ENCODE results near the gene ATP1A1.

The ATP1A1 gene

DNA sequence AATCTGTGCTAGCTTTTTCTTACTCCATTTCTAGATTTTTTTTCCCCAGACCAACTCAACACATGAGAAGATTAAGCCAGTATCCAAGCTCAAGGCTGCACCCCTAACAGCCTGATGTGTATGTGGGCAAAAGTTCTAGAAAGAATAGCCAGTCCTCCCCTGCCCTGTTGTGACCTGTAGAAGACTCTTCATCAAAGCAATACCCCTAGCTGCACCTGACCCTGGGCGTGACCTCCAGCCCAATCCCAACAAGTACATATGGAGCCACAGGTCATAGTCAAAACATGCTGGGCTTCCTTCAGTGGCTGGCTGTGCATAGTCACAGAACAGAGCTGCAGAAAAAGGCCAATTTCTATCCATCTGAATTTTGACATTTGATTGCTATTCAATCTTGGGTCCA, 72.5 kb downstream of the ATP1A1 start:
- no peak for FAIRE-seq

DNA sequence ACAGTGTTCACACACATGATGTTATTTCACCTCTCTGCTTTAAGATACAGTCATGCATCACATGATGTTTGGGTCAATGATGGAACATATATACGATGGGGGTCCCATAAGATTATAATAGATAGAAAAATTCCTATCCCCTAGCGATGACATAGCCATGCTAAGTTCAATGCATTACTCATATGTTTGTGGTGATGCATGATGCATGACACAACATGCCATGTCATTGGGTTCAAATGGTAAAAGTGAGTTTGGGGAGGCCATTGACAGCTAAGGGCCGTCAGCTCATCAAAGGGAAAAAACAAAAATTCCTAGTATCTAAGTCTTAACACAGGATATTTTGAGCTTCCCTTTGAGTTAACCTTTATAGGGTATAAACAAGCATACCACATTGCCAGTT, 73.6 kb downstream of the ATP1A1 start:
- FAIRE-seq = no peak

DNA sequence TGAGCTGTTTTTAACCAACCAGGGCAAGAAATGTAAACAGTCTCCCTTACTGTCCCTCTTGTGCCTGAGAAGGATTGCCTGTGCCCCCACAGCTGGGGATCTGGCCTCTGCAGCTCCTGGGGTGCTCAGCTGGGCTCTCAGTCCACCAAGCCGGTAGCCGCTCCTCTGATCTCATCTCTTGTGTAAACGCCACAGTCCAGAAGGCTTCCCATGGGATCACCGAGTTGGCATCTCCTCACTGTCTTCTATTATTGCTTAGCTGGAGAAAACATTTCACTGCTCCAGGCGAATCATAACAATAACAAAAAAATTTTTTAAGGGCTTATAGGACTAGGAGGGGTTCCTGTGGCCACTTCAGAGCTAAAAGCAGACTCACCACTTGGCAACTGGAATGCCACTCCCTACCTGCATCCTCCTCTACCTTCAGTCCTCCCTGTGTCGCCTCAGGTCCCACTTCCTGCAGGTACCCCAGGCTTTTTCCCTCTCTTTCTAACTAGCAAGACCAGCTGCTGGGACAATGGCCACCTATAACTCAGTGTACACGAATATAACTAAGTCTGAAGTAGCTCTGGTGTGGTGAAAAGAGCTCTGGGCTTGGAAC, 75.8 kb downstream of the ATP1A1 start:
- no peak for FAIRE-seq

DNA sequence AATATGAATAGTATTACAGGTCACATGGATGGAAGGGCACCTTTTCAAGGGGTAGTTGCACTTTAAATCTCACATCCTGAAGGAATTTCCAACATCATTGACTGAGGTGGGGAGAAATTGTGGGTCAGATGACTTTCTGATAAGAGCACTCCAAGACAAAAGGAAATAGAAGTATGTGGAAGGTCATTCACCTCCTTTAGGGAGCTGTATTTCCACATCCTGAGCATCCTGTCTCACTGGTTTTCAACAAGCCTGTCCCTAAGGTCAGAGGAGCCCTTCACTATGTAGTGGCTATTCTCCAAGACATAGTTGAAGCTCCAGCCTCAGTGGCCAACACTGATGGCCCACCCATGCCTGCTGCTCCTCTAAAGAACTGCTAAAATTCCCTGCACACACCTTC, 76.5 kb downstream of the ATP1A1 start:
- no peak for FAIRE-seq

DNA sequence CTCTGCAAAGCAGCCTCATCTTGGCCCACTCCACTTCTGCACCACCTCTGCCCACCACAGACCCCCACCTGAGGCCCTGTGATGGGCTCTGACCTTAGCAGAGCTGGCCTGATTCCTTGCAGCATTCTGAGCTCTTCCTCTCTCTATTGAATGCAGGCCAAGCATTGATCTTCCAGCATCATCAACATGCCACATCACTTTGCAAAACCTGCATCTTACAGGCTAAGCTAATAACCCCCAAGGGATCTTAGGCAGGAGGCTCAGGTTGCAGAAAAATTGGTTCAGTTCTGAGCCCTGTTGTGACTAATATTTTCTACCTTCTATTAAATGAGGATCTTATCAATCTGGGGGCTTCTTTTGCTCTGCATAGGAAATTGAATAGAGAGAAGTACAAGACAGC, 78.7 kb downstream of the ATP1A1 start:
- no peak for FAIRE-seq

DNA sequence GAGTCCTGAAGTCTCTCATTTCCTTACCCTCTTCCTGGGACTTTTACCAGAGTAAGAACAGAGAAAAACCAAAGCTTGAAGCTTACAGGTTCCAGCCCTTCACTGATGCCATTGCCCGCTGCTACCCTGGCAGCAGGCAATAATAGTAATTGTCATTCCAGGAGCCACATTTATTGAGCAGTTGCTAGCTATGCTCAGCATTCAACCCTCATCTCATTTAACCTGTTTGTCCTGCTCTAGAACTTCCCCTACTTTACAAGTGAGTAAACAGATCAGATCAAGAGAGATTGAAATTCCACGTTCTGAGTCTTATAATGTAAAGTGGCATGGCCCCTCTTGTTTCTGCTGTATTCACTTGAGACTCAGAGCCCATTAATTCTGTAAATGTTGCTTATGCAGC, 80.4 kb downstream of the ATP1A1 start:
- no peak for FAIRE-seq

DNA sequence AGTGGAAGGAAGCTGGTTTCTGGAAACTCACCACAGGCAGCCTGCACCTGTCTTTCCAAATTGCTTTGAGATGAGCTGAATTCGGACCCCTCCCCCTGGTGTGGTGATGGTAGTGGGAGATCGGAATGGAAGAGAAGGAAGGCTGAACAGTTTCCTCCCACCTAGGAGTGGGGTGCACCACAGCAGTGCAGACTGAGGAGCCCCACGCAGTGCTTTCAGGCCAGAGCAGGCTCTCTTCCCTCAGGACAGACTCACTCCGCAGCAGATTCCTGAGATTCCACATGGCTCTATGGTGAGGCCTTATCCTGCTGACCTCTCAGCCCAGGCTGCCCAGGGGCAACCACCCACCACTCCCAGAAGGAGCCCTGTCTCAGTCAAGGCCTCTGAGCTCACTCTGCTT, 80.9 kb downstream of the ATP1A1 start:
- no peak for FAIRE-seq

Data from TTC549 (cell line).